Esophagus mucosa (tissue), 1 donor: ENCODE measurements around the gene NTM. TPM values are rescaled to one million over a fixed set of nuclear protein-coding genes. Genes with fewer than 3 reads are reported as not detected.
"Not testable (repeated sequence)": the region's sequence is repeated elsewhere in the genome, so short reads cannot be mapped to it uniquely, and the experiment has no call there.

ENCODE experiments used
- ATAC-seq: fragments of 200-7000 bp; cut with Tn5 transposase; one replicate; pipeline ENCODE4 v1.9.1; 2020
- total RNA-seq: library from RNA; stranded (reverse); gene quantifications from one replicate; pipeline ENCODE4 v1.2.4, GENCODE V29; 2023
- donor health status: DM: yes; HTN: yes; CAD: no.

Gene NTM
- total RNA-seq, 1 donor from 2014 or later: 0.92 TPM

DNA sequence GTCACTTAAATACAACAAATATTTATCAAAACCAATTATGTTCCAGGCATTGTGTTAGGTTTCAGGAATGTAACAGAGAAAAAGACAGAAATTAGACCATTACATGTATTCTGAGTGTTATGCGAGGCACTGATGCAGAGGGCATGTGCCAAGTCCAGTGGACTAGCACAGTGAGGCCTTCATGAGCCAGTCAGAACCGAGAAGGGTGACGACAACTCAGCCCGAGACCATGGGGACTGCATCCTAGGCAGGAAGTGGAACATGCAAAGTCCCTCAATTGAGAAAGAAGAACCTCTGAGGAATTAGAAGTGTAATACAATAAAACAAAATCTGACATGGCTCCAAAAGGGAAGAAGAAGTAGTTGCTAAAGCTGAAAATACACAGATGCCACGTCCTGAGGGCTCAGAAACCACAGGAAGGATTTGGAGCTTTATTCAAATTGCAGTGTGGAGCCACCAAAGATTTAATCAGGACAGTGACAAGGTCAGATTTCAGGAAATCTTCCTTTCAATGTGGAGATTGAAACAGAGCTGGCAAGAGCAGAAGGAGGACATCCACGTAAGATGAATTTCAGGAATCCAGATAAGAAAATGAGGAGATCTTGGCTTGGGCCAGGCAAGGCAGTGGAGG lies 529.6 kb downstream of the NTM start:
- ATAC-seq: no peak

DNA sequence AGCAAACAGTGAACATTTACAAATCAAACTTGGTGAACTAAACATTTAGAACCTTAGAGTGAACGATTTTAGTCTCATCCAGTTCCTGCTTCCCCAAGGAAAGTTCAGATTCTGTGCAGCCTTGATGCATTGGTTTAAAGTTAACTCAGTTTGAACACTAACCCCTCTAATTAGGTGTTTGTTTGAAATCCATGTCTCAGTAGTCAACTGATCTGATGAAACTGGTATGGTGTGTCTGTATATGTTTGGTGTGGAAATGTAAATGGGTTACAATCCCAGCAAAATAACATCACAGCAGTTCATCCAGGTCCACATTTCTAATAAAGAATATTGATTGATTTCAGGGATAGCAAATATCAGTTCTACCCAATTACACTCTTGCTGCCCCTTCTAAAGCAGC lies 532.0 kb downstream of the NTM start:
- ATAC-seq: no peak

DNA sequence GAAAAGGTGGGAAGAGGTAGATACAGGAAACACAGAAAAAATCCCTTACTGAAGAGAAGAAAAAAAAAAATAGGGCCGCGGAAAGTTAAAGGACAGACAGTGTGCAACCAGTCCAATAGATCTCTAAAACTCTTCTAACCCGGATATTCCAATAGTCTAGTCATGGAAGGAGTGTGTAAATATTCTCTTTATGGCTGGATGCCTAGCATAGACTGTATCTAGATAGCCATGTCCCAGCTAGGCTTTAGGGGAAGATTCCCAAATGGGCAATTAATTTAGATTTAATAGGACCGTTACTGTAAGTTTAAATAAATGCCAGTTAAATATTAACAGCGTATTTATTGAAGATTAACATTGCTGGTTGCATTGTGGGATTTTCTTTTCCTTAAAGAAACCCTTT lies 532.7 kb downstream of the NTM start:
- no peak for ATAC-seq

DNA sequence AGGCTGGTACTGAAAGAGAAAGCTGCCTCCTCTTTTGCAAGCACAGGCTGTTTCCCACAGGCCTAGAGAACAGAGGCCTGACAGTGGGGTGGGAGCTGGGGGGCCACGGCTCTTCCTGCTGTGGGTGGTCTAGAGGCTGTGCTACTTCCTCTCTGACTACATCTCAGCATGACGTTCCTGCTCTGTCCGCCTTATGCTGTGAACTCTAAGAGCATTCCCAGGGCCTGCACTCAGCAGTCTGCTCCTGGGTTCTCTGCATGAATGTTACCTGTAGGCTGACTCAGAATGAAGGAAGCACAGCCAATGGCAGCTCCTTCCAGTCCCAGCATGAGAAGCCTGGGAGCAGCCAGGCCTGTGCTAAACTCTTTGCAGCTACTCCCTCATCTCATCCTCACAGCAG lies 534.3 kb downstream of the NTM start:
- ATAC-seq: no peak

DNA sequence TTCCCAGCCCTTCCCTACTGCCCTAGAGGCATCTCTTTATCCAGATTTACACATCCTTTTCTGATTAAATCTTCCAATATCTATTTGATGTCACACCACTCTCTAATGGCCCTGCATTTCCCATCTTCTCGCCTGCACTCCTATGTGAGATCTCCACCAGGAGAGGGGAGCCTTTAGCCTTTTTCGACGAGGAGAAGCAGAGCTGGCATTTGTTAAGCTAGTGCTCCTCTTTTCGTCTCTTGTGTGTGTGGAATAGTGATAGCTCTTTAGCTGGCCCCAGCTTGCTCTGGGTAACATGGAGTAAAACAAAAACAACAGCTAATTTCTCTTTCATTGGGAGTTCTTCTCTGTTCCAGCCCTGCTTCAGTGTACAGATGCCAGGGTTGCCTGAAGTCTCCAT lies 536.5 kb downstream of the NTM start:
- ATAC-seq: no peak

DNA sequence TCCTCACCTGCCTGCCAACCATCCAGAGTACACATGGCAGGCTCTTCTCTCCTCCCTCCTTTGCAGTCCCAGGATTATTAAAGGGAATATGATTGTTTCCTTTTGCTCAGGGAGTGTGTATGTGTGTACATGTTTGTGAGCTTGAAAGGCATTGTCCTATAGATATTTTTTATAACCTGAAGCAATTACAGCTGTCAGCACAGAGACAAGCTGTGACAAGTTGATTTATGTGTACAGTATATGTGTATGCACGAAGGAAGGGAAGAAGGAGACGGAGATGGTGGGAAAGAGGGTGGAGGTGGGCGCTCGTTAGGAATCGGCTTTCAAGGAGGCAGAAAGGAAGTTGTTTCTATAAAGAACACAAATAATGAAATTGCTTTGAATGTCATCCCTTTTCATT lies 537.0 kb downstream of the NTM start:
- no peak for ATAC-seq

DNA sequence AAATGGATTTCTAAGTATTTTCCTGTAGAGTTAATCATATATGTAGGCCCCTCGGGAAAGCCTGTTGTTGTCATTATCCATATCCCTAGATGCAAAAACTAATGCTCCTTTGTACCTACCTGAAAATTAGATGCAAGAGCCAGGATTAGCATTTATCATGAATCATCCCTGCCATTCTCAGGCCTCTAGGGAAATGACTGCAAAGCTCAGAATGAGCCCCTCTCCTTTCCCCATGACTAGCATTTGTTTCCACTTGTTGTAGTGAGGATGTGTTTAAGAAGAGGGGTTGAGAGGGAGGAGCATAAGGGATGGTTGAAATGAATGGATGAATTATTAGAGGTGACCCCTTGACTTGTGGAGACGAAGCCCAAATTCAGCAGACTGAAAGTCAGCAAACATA lies 537.9 kb downstream of the NTM start:
- no peak for ATAC-seq

DNA sequence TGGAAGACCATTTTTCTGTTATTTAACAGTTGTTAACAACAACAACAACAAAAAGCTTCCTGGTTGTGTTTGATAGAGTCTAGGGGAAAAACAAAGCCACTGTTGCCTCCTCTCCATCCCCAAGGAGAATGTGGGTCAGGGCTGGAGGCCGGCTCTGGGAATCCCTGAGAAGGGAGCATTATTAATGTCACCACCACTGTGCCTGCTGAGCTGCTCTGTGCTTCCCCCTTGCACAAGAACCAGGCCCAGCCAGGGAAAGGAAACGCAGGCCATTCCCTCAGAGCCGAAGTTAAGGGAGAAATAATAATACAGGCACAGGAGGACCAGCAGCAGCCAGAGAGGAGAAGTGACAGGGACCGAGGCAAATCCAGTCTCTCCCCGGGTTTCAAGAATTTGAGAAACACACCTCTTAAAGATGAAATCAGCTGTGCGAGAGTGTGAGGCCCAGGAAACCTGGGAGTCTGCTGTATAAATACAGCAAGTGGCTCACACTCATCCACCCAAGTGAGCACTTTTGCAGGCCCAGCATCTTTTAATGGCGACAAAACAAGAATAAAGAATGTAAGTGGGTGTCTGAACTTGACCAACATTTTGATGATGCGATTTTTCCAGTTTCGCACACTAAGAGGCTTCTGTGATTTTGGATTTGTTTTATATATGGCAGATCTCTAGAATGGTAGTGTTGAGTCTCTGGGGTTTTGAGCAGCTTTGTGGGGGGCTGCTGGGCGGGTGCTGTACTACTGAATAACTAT lies 539.2 kb downstream of the NTM start:
- no peak for ATAC-seq

DNA sequence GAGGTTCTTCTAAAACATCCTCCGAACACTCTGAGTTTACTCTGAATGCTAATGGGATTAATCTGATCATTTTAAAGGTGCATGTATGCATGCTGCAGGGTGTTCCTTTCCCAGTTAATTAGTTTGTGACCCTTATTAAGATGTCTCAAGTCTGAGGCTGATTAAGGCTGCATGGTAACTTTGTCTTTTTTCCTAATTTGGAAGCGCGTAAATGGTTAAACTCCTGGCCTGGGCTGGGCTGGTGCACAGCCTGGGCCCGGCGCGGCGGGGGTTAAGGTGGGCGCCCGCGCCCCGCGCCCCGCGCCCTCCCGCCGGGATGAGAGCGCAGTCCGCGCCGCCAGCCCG lies 539.7 kb downstream of the NTM start:
- ATAC-seq: no peak

DNA sequence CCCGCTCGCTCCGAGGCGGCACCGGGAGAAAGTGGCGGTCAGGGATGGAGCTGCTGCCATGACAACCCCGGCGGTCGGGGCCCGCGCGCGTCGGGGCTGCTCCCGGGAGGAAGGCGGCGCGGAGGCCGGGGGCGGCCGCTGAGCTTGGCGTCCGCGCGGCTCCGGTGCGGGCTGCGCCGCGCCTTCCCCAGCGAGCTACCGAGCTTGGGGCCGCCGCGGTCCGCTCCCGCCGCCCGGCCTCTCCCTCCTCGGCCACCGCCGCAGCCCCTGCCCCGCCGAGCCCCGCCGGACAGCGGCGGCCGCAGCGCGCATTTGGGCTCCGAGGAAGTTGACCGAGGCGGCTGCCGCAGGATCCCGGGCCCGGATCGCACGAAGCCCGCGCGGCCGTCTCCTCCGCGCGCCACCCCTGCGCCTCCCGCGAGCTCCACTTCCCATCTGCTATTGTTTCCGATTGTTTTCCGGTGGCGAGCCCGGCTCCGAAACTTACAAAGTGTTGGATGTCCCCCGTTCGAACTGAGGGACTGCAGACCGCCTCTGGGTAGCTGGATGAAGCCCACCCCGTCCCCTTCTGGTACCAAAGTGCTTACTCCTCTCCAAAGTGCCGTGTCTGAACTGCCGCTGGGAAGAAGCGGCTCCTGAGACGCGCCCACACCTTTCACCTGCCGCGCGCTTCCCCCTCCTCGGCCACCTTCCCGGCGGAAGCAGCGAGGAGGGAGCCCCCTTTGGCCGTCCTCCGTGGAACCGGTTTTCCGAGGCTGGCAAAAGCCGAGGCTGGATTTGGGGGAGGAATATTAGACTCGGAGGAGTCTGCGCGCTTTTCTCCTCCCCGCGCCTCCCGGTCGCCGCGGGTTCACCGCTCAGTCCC lies 540.3 kb downstream of the NTM start:
- no peak for ATAC-seq

DNA sequence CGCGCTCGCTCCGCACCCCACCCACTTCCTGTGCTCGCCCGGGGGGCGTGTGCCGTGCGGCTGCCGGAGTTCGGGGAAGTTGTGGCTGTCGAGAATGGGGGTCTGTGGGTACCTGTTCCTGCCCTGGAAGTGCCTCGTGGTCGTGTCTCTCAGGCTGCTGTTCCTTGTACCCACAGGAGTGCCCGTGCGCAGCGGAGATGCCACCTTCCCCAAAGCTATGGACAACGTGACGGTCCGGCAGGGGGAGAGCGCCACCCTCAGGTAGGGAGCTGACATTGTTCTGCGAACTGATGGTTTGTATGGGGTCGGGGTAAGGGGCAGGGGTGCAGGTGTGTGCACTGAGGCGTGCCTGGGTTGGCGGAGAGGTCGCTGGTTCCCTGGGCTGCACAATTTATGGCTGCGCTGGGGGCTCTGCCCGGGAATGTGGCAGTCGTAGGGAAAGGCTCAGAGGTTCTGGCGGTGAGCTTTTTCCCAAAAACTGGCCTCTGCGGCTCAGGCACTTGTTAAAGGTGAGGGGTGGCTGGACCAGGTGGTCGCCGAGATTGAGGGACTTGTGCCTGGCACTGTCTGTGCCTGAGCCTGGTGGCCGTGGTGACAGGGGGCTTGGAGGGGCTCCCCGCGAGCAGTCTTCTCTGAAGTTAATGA lies 541.1 kb downstream of the NTM start:
- ATAC-seq: not testable (repeated sequence)

DNA sequence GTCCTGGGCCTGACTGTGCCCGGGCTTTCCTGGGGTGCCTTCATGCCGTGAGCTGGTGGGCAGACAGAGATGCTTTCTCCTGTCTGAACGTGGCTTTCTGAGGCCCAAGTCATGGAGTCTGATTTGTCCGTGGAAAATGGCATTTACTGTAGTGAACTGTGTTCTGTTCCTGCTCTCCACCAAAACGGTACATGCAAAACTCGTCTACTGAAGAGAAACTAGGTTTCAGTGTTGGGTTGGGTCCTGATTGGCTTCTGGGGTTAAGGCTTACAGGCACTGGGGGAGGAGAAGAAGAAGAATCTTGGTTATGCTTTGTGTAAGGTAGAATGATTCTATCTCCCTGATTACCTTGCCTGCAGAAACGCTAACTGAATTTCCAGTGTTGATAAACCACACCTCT lies 541.7 kb downstream of the NTM start:
- no peak for ATAC-seq

DNA sequence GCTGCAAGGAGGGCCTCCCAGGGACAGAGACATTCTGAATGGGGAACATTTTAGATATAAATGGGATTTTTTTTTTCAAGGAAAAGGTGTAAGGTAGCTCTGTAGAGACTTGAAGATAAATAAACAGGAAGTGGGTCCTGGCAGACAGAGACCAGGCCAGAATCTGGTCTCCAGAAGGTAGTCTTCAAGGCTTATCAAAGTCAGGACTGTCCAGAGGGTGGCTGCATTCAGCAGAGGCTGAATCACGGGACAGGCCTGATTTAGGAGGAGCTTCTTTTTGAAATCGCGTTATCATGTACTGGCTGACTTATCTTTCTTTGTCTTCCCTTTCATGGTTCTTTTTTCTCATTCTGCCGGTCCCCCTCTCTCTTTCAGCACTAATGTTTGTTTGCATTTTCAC lies 542.9 kb downstream of the NTM start:
- ATAC-seq: no peak

DNA sequence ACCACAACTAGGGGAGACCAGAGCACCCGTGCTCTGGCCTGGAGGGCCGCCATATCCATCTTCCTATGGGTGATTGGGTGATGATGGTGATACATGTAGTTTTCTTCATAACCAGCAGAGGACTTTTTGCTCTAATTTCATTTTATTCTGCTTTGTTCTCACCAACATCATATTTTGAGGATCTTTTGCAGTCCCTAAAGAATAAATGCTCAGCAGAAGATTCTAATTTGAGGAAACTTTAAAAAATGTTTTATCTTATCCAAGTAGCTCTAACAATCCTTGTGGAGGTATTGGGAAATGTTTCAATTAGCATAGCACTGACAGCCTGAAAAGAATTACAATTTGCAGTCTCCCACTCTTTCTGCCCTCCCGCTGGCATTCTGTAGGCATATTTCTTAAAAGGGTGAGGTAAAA lies 544.0 kb downstream of the NTM start:
- ATAC-seq: no peak

DNA sequence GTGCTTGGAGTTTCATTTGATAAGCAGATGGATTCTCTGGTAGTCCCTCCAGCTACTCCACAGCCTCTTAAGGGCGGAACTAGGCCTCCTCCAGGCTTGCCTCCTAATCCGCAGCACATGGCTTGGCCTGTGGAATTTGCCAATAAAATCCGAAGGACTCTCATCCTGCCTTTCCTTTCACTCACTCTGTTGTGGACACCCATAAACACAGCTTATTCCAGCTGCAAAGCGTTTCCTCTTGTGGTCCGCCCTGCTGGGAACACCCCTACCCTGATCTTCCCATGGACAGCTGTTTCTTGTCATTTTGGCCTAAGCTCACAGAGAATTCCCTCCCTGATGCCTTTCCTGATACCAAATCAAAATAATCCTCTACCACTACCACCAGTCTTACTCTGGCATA lies 546.2 kb downstream of the NTM start:
- ATAC-seq: no peak

DNA sequence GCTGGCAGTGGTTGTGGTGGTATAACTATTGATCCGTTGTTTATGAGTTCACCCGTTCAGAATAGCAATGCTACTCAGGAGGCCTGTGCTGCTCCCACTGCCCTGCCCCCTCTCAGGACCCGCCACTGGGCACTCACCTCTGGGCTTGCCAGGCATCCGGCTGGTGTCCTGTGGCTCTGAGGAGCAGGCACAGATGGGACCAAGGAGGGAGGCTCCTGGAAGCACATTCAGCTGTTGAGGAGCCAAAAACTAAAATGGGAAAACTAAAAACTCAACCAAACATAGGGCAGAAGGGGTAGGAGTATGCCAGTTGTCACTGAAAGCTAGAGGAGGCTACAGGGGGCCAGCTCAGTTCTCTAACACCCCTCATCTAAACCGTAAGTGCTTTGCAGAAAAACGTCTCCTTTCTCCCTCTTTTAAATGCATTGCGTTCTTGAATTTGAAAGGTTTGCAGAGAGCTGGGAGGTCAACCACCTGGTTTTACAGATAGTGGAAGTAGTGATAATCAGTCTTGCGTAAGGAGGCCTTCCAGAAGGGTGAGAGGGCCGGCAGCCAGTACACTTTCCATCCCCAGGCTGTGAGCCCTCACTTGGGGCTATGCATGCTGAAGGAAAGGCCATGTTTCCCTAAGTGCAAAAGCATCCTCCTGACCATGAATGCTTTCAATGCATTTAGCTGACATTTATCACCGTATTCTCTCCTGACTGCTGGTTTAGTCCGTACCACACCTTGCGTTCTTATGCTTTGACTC lies 547.4 kb downstream of the NTM start:
- ATAC-seq: no peak

DNA sequence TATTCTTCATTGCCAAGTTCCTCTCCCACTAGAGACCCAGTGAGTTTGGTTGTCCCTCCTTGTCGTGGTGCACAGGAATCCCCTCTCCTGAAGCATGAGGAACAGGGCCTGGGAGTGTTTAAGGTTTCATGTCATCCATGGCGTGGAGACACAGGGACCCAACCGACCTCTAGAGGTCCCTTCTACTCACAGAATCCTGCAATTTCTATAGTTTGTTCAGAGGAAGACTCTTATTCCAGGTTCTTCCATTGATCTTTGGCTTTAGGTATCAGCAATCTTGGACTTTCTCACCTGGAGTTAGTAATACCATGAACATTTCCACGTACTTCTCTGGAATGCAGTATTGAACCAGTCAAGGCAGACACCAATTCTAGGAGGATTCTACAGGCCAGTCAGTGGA lies 548.2 kb downstream of the NTM start:
- ATAC-seq: no peak

DNA sequence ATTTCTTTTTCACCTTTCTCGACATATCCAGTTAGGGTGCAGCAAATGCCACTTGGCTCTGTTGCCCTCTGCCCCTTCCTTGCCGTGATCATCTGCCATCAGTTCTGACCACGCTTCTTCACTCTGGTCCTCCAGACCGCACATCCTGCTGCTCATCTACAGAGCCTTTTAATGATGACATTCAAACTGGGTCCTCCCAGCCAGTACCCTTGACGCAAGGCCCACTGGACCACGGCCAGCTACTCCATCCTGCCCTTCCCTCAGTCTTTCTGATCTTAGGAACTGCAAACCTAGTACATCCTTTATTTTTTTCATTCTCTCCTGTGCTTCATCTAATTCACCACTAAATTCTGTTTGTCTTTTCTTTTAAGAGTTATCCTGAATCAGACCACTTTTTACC lies 551.8 kb downstream of the NTM start:
- no peak for ATAC-seq

DNA sequence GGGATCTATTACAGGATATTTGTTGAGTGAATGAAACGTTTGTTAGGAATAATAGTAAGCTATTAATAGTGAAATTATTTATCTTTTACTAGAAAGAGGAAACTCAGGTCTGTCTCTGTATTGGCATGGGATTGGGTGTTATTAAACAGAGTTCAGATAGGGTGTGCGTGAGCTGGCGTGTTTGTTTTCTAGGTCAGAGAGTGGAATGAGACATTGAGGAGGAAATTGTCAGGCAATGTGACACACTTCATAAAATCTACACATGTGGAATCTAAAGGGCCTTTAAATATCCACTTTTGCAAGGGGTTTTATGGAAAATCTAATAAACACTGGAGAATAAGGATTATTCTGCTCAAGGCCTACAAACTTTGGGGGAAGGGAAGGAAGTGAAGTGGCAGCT lies 552.9 kb downstream of the NTM start:
- no peak for ATAC-seq

DNA sequence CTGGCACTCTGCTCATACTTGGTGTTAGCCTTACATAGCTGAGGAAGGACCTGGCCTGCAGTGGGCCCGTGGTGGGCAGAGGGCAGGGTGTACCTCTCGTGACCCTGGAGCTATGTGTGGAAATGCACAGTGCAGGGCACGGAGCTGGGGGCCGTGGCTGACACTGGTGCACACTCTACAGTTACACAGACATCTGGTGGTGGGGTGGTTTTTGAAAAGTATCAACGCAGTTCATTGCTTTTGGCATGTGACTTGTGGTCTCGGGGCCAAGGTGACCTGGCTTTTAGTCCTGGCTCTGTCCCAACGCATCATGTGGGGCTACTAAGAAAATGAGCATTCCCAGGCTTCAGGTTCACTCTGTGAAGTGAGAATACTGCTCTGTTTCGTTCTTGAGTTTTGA lies 553.6 kb downstream of the NTM start:
- ATAC-seq: peak; percentile 17

DNA sequence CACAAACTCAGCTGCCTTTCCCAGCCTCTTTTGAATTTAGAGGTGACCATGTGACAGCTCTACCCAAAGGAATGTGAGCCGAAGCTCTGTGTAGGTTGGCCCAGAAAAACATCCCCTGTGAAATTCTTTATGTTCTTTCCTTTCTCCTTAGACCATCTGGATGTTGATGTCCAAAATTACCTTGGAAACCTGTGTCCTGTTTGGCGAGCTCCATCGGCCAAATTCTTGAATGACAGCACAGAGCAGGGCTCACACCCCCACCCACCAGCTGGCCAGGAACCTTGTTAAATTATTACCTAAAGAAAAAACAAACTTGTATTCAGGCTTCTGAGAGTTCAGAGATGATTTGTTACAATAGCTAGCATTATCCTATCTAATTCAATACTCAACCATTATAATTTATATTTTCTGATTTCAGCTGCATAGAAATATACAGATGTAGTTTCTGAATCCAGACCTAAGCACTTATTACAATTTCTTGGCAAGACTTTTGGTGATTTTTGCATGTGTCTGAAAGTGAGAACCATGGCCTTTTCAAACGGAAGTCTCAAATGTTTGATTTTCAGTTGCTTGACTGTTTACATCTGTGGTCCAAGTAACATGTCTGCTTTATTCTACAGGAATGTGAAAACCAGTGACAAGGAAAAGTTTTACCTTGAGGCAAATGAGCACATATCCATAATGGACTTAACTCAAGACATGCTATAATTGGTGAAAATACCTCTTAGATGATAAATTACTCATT lies 554.2 kb downstream of the NTM start:
- no peak for ATAC-seq

DNA sequence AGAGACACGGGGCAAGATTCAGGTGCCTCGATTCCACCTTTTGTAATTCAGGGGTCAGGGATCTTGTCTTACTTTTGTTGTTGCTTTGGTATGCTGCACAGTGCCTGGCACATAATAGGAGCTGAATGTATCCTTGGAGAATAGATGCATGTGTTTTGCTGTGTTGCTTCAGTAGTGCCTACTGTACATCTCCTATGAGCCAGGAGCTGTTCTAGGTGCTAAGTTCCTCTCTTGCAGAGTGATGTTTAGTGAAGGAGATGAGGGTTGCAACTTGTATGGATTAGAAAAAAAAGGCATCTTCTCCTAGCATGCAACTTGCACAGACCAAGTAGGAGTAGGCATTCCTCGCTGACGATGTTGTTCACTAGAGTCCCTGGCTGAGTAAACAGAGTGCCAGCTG lies 555.4 kb downstream of the NTM start:
- ATAC-seq: no peak
